Ovary (tissue), 3 donors: ENCODE results near the gene RAP1A.

Experiments used
- CTCF ChIP-seq, 3 donors: fragments of 450-650 bp in 2 of 3; fragments of 200-600 bp in 1 of 3; IDR thresholded peaks; one replicate each; pipeline versions ENCODE4 v1.5.1 to v1.8.0; 2016 to 2022; ENCODE audit warnings: antibody characterized with exemption in 3 of 3, mild to moderate bottlenecking in 1 of 3
- POLR2A ChIP-seq: fragments of 450-650 bp; IDR thresholded peaks from one replicate; pipeline ENCODE4 v1.6.1; 2017; ENCODE audit warnings: antibody characterized with exemption, mild to moderate bottlenecking, moderate library complexity
- donor health status: DM: no; HTN: no; CAD: no.

- TF ChIP-seq CTCF (IDR thresholded peaks at IDR 0.05) (no peak), POLR2A (no peak)
Observed at GRCh38 chr1:111629190-111629954, 9.8 kb downstream of the RAP1A start.
